Stimulated activated CD8-positive, alpha-beta memory T cell treated with anti-CD3 and anti-CD28 coated beads, Interleukin-12 subunit alpha, Interleukin-12 subunit beta, amount 100 ng/mL, for 24 hours (primary cell): ENCODE results near the gene DFFA.
A peak's percentile ranks its signal among the peaks of the same experiment; 100 is the strongest.

Source experiments
- DNase-seq: peaks from one replicate; pipeline ENCODE4 v3.0.0-alpha.2; 2020; ENCODE audit errors: extremely low read depth

DFFA gene, protein sequence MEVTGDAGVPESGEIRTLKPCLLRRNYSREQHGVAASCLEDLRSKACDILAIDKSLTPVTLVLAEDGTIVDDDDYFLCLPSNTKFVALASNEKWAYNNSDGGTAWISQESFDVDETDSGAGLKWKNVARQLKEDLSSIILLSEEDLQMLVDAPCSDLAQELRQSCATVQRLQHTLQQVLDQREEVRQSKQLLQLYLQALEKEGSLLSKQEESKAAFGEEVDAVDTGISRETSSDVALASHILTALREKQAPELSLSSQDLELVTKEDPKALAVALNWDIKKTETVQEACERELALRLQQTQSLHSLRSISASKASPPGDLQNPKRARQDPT

DNA sequence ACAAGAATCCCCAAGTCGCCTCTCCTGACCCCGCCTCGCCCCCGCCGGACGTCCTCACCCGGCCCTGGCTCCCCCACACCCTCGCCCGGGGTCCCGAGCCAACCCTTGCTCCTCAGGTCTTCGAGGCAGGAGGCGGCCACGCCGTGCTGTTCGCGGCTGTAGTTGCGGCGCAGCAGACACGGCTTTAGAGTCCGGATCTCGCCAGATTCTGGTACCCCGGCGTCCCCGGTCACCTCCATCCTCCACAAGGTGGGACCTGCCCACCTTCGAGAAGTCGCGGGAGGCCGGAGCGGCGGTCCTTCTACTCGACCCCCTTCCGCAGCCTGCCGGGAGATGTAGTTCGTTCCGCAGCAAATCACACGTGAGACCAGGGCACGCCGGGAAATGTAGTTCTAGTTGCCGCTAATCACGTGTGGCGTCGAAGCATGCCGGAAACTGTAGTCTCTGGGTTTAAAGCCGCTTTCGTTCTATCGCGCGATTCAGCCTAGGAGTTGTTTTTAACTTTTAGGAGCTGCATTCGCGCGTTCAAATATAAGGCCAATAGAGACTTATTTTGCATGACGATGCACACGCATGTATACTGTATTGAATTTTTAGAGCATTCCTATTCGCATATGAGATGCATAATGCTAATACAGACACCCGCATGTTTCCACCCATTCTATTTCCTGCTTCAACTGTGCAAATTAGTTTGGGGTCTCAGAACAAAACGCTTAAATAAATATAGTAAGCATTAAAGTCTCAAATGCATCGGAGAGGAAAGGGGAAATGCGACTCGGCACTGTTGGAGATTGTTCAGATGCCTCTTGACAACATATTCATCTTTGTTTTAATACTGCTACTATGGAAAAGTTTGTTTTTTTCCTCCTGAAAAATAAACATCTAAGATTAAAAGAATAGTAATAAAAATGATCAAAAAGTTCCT is at the start of gene DFFA:
Gene DFFA, minus strand, starts transcription at position 310 of the 925 bp plus-strand sequence. Its CDS starts 71 bp downstream, at position 239.
- peak; percentile 86 for DNase-seq

- no peak for DNase-seq
Measured at GRCh38 chr1:10521537-10522157, 49.3 kb upstream of the DFFA start.

GRCh38 chr1:10520952-10521351 is 48.6 kb upstream of the DFFA start:
- no peak for DNase-seq

- no peak for DNase-seq
Measured at GRCh38 chr1:10520497-10520896, 48.2 kb upstream of the DFFA start.

GRCh38 chr1:10519016-10519417 is 46.7 kb upstream of the DFFA start:
- no peak for DNase-seq

DNA sequence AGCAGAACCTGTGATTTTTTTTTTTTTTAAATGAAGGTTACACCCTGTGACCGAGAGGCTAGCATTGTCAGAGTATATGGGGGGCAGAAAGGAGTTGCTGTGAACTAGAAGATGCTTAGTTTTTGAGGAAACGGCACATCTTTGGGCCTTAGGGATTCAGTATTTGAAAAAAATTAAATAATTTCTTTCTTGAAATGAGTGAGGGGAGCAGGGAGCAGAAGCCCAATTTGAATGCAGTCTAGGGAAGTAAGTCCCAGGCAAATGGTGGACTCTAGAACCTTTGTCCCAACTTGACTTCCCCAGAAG is 45.3 kb upstream of the DFFA start:
- DNase-seq = no peak

- no peak for DNase-seq
Measured at GRCh38 chr1:10516925-10517676, 44.8 kb upstream of the DFFA start.

GRCh38 chr1:10515976-10516750 is 43.8 kb upstream of the DFFA start:
- no peak for DNase-seq

GRCh38 chr1:10515301-10515975 is 43.1 kb upstream of the DFFA start:
- no peak for DNase-seq

DNA sequence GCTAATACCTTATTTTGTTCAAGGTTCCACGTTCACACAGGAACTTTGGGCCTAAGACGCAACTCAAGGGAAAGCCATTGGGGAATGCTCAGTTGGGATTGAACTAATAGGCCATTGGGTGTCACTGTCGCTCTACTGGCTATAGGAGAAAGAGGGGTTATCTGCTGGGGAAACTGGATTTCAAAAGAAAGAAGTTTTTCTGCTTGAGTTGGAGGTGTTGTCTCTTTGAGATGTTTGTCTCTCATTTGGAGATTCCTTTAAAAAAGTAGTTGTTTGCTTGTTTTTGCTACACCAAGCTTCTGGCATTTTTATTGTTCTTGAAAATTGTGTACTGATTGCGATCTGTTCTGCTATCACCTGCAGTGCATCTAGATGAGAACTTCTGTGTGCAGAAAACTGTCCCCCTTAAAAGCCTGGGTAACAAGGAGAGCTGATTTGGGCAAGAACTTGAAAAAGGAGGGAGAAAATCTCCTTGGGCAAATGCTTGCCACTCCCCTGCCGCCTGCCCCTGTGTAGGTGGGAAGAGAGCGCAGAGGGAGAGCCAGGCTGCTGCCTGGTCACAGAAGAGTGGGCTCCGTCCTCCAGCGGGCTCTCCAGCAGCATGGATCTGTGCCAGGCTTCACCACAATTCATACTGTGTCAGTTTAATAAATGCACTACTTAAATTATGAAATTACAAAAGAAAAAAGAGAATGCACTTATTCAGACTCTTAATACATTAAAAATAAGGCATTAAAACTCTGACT is 42.3 kb upstream of the DFFA start:
- no peak for DNase-seq

- no peak for DNase-seq
Measured at GRCh38 chr1:10513199-10513598, 40.9 kb upstream of the DFFA start.

DNA sequence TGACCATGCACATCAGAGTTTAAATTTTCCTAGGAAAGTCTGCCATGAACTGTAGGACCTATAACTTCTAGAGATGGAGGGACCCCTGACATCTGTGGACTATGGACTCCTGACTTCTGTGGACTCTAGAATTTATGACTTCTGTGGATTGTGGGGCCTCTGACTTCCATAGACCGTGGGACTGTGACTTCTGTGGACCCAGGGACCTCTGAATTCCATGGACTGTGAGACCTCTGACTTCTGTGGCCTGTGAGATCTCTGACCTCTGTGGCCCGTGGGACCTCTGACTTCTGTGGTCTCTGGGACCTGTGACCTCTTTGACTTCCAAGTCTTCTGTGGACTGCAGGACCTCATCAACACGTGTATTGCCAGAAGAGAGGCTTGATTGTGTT is 39.2 kb upstream of the DFFA start:
- DNase-seq = no peak

DNA sequence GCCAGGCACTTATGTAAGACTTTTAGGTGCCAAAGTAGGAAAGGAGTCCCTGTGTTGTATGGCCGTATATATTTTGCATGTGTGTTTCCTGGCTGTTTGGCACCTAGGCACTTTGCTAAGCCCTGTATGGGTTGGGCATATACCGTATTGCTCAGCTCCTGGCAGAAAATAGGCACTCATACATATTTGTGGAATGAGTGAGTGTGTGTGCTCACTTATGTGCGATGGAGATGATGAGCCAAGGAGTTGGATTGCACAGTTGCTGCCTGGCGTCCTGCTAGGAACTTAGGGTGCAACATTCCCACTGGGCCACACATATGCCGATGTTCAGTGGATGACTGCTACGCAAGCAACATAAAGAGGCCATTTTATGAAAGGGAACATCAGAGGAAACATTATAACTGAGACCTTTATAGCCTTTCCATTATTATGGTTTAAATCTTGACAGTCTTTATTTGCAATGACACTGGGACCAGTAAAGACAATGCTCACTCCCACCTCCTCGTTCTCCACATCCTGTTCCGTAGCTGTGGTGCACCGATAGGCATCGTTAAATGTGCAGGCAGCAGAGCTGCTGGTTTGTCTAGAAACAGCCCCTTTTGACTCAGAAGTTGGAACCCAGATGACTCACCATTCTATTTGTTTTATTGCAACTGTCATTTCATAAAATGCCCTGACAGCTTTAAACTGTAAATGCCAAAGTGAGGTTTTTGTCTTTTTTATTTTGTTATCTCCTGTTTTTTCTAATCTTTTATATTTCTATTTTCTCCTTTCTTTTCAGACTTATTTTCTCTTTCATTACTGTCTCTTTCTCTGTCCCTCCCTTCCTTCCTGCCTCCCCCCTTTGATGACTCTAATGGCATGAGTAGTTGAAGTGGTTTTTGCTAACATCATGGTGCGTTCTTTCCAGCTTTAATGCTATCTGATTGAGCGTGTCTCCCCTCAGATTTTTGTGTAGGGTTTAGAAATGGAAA is 38.5 kb upstream of the DFFA start:
- DNase-seq = peak; percentile 55

DNA sequence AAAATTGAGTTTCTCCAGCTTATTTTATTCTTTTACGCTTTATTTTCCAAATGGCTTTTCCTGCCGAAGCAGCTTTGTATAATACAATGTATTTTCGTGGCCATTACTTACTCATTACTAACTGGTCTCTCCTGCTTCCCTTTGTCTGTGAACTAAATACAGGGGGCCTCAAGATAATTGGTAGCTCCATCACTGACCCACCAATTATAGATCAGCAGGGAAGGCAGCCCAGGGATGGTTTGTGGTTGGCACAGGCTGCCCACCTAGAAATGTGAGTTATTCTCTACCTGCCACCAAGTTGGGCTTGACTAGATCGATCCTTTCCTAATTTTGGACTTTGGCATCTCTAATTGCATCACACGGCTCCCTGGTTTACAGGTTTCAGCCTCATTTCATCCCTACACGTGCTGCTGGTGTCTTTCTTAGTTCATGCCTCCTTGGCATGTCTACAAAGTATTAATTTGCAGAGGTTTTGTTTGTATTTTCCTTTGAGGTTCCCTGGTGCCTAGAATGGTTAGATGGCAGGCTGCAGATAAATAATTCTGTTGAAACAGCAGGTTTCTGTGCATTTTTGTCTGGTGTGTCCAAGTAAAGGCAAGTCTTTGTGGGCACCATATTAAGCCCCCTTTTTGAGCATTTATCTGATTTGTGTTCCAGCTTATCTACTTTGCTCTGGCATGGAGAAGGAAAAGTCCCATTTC is 37.6 kb upstream of the DFFA start:
- no peak for DNase-seq

DNA sequence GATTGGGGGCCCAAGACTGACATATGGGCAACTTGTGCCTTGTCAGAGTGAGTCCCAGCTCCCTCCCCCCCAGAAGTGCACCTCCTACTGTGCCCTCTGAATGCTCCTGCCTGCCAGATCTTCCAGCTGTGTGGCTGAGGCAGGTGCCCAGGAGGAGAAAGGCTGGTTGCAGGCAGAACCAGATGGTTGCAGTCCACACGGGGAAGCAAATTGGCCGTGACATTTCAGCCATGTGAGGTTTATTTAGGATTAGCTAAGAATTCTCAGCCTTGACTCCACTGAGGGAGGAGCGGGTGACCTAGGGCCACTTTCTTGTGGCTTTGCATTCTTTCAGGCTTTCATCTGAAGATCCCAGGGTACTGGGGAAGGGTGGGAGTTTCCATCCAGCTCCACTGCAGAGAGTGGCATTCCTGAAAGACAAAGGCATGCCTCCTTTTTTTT is 36.2 kb upstream of the DFFA start:
- DNase-seq = no peak

- no peak for DNase-seq
Measured at GRCh38 chr1:10507111-10507879, 35.0 kb upstream of the DFFA start.

DNA sequence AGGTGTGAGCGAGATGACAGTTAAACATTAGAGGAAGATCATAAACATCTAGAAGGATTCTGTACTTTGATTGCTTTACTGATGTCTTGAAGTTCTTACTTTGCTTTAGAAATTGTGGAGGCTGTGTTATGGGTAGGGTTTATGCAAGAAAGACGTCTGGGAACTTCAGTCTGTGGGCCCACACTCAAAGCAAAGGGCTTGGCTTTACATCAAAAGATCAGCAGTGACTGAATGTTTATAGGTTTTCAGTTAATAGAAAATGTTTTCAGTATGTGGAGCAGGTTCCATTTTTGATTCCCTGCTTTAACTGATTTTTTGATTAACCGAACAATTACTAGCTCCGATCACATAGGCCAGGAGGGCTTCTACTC is 34.3 kb upstream of the DFFA start:
- no peak for DNase-seq
